Vagina (tissue), 2 donors: ENCODE measurements around the gene TMEM92. TPM values are rescaled to one million over a fixed set of nuclear protein-coding genes. Genes with fewer than 3 reads are reported as not detected.

Experiments
- DNase-seq, 2 donors: peaks; one replicate each; pipeline ENCODE4 v3.0.0-alpha.2; 2017; ENCODE audit errors: extremely low spot score in 2 of 2
- H3K27ac ChIP-seq: fragments of 200-600 bp; sonication (generic); one replicate; pipeline ENCODE4 v1.5.1; 2019
- H3K27me3 ChIP-seq: fragments of 200-600 bp; sonication (generic); one replicate; pipeline ENCODE4 v1.5.1; 2019
- H3K36me3 ChIP-seq, 2 donors: fragments of 200-600 bp; sonication (generic); one replicate each; pipeline ENCODE4 v1.5.1; 2017 to 2019
- H3K4me1 ChIP-seq: fragments of 200-600 bp; sonication (generic); one replicate; pipeline ENCODE4 v1.5.1; 2019
- H3K4me3 ChIP-seq, 2 donors: fragments of 200-600 bp; sonication (generic); 1 replicate in 1 of 2; 2 replicates in 1 of 2; pipeline ENCODE4 v1.5.1; 2016 to 2019
- H3K9me3 ChIP-seq: fragments of 200-600 bp; sonication (generic); one replicate; pipeline ENCODE4 v1.5.1; 2019
- POLR2A ChIP-seq, 2 donors: fragments of 450-650 bp; IDR thresholded peaks; one replicate each; pipeline ENCODE4 v1.6.1; 2017; ENCODE audit warnings: antibody characterized with exemption in 2 of 2, mild to moderate bottlenecking in 2 of 2, moderate library complexity in 2 of 2
- POLR2AphosphoS5 ChIP-seq, 2 donors: sonication (generic); formaldehyde crosslinking; IDR thresholded peaks; one replicate each; pipeline ENCODE4 v1.9.0; 2017; ENCODE audit warnings: antibody characterized with exemption in 2 of 2, mild to moderate bottlenecking in 2 of 2, low read depth in 1 of 2; ENCODE audit not compliant: insufficient read depth in 1 of 2
- intact Hi-C: fragments of 100-400 bp; cut with DNase I; formaldehyde crosslinking; loops from one replicate; pipeline ENCODE4 v1.15.1; 2023
- total RNA-seq: library from RNA; depleted of rRNA; stranded (reverse); fragments of >200 nt; gene quantifications from one replicate; pipeline ENCODE4 v1.2.3, GENCODE V29; 2016
- TF ChIP-seq, protein P1 (sequence below), 3 experiments: fragments of 450-650 bp in 2 of 3; fragments of 200-600 bp in 1 of 3; sonication (generic) in 1 of 3; IDR thresholded peaks; one replicate each; pipeline ENCODE4 v1.5.1; 2017 to 2019; ENCODE audit warnings: antibody characterized with exemption in 3 of 3, mild to moderate bottlenecking in 2 of 3, moderate library complexity in 2 of 3

TMEM92 gene
- total RNA-seq, 1 donor from 2014 or later, result 0.74 TPM

DNA sequence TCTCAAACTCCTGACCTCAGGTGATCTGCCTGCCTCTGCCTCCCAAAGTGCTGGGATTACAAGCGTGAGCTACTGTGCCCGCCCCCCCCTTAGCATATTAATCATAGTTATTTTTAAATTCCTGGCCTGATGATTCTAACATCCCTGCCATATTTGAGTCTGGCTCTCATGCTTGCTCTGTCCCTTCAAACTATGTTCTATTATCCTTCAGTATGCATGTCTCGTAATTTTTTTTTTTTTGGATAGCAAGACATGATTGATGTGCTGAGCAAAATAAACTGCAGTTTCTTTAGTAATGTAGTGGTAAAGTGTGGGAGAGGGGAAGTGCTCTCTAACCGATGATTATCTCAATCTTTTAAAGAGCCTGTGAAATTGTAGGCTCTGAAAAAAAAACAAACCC is 34.3 kb upstream of the TMEM92 start:
- peak overlapping the region; percentile 27 for H3K27ac ChIP-seq
- intact Hi-C loops, result no loop called here
- H3K36me3 ChIP-seq, result no peaks in the 10 kb centered on the region
- H3K9me3 ChIP-seq, result no peaks in the 10 kb centered on the region
- TF ChIP-seq POLR2A (IDR thresholded peaks at IDR 0.05), result no peak
- TF ChIP-seq, protein P1, sequence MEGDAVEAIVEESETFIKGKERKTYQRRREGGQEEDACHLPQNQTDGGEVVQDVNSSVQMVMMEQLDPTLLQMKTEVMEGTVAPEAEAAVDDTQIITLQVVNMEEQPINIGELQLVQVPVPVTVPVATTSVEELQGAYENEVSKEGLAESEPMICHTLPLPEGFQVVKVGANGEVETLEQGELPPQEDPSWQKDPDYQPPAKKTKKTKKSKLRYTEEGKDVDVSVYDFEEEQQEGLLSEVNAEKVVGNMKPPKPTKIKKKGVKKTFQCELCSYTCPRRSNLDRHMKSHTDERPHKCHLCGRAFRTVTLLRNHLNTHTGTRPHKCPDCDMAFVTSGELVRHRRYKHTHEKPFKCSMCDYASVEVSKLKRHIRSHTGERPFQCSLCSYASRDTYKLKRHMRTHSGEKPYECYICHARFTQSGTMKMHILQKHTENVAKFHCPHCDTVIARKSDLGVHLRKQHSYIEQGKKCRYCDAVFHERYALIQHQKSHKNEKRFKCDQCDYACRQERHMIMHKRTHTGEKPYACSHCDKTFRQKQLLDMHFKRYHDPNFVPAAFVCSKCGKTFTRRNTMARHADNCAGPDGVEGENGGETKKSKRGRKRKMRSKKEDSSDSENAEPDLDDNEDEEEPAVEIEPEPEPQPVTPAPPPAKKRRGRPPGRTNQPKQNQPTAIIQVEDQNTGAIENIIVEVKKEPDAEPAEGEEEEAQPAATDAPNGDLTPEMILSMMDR (IDR thresholded peaks at IDR 0.05), result no peak
- TF ChIP-seq POLR2AphosphoS5 (IDR thresholded peaks at IDR 0.05; ENCODE audit: insufficient read depth in 1 of 2, low read depth in 1 of 2), result no peak
- H3K27me3 ChIP-seq, result no peaks in the 10 kb centered on the region
- peaks cover 12% of the 10 kb centered on the region for H3K4me1 ChIP-seq
- DNase-seq, result no peak
- no peak overlapping the region for H3K4me3 ChIP-seq

DNA sequence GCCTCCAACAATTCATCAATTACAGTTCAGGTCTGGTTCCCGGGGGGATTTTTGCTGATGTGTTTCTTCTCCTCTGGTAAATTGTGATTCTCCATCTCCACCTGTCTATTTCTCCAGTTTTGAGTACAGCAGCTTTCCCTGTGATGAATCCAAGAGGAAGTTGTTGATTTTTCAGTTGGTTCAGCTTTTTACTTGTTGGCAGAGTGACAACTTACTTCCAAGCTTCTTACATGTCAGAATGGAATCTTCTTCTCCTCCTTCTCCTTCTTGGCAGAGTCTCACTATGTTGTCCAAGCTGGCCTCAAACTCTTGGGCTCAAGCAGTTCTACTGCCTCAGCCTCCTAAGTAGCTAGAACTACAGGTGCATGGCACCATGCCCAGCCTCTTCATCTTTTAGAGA is 33.4 kb upstream of the TMEM92 start:
- intact Hi-C loops, result no loop called here
- peaks cover 12% of the 10 kb centered on the region for H3K4me1 ChIP-seq
- peak overlapping the region; percentile 27 for H3K27ac ChIP-seq
- TF ChIP-seq POLR2A (IDR thresholded peaks at IDR 0.05), result no peak
- TF ChIP-seq, protein P1 (IDR thresholded peaks at IDR 0.05), result no peak
- no peak for TF ChIP-seq POLR2AphosphoS5 (IDR thresholded peaks at IDR 0.05; ENCODE audit: insufficient read depth in 1 of 2, low read depth in 1 of 2)
- no peaks in the 10 kb centered on the region for H3K9me3 ChIP-seq
- no peak overlapping the region for H3K4me3 ChIP-seq
- no peaks in the 10 kb centered on the region for H3K36me3 ChIP-seq
- H3K27me3 ChIP-seq, result no peaks in the 10 kb centered on the region
- no peak for DNase-seq

DNA sequence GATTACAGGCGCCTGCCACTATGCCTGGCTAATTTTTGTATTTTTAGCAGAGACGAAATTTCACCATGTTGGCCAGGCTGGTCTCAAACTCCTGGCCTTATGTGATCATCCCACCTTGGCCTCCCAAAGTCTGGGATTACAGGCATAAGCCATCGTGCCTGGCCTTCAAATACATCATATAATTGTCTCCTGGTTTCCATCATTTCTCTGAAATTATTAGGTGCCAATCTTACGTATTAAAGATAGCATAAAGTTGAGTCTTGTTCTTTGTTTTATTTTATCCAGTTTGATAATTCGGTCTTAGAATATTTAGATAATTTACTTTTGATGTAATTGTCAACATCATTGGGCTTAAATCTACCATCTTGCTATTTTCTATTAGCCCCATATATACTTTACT is 32.8 kb upstream of the TMEM92 start:
- no peaks in the 10 kb centered on the region for H3K36me3 ChIP-seq
- H3K4me1 ChIP-seq, result peaks cover 12% of the 10 kb centered on the region
- no peak overlapping the region for H3K4me3 ChIP-seq
- TF ChIP-seq POLR2AphosphoS5 (IDR thresholded peaks at IDR 0.05; ENCODE audit: insufficient read depth in 1 of 2, low read depth in 1 of 2) (no peak), POLR2A (IDR thresholded peaks at IDR 0.05) (no peak)
- TF ChIP-seq, protein P1 (IDR thresholded peaks at IDR 0.05), result no peak
- no peak overlapping the region for H3K27ac ChIP-seq
- DNase-seq, result no peak
- no peaks in the 10 kb centered on the region for H3K27me3 ChIP-seq
- intact Hi-C loops, result no loop called here
- no peaks in the 10 kb centered on the region for H3K9me3 ChIP-seq

DNA sequence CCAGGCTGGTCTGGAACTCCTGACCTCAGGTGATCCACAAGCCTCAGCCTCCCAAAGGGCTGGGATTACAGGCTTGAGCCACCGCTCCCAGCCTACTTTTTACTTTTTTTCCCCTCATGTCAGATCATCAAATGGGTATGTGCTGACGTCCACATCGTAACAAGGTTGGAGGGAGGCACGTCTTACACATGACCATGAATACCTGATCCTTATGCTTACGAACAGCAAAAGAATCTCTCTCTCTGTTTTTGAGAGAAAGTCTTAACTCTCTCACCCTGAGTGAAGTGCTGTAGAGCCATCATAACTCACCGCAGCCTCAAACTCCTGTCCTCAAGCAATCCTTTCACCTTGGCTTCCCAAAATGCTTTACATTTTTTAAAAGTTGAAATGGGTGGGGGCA is 29.5 kb upstream of the TMEM92 start:
- no peaks in the 10 kb centered on the region for H3K27me3 ChIP-seq

DNA sequence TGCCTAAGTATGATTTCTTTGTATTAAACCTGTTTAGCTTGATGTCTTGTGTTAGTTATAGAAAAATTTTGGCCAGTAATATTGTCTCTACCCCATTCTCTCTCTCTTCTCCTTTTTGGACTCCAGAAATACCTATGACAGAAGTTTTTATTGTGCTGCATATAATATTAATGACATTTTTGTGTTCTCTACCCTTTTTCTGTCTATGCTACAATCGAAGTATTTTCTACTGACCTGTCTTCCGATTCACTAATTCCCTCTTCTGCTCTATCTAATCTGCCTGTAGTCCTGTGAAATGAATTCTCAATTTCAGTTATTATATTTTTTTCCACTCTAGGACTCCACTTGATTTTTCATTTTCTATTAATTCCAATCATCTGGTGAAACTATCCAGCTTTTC is 26.0 kb upstream of the TMEM92 start:
- intact Hi-C loops, result no loop called here
- no peak for DNase-seq
- H3K4me1 ChIP-seq, result no peaks in the 10 kb centered on the region
- H3K27ac ChIP-seq, result no peak overlapping the region
- H3K4me3 ChIP-seq, result no peak overlapping the region
- TF ChIP-seq POLR2AphosphoS5 (IDR thresholded peaks at IDR 0.05; ENCODE audit: insufficient read depth in 1 of 2, low read depth in 1 of 2) (no peak), POLR2A (IDR thresholded peaks at IDR 0.05) (no peak)
- TF ChIP-seq, protein P1 (IDR thresholded peaks at IDR 0.05), result no peak
- H3K9me3 ChIP-seq, result no peaks in the 10 kb centered on the region
- no peaks in the 10 kb centered on the region for H3K36me3 ChIP-seq
- no peaks in the 10 kb centered on the region for H3K27me3 ChIP-seq

More for the DNA sequence above, 29.5 kb upstream of the TMEM92 start:
- no peak for DNase-seq
- Histone ChIP-seq H3K4me1 (peaks cover 12% of the 10 kb centered on the region), H3K9me3 (no peaks in the 10 kb centered on the region), H3K4me3 (no peak overlapping the region), H3K27ac (no peak overlapping the region), H3K36me3 (no peaks in the 10 kb centered on the region)
- TF ChIP-seq, protein P1 (IDR thresholded peaks at IDR 0.05), result no peak
- TF ChIP-seq POLR2AphosphoS5 (IDR thresholded peaks at IDR 0.05; ENCODE audit: insufficient read depth in 1 of 2, low read depth in 1 of 2) (no peak), POLR2A (IDR thresholded peaks at IDR 0.05) (no peak)
- intact Hi-C loops, result no loop called here
